Pancreas (tissue), 10 donors: Measurements from ENCODE around the gene SUGT1. TPM values are rescaled to one million over a fixed set of nuclear protein-coding genes. Genes with fewer than 3 reads are reported as not detected.

Source experiments
- ATAC-seq, 4 donors: fragments of 200-7000 bp; cut with Tn5 transposase; one replicate each; pipeline versions ENCODE4 v1.8.0 to v1.9.1; 2020; ENCODE audit warnings: mild to moderate bottlenecking in 4 of 4, moderate library complexity in 4 of 4
- DNase-seq, 6 donors: peaks; one replicate each; pipeline ENCODE4 v3.0.0-alpha.2; 2020
- FAIRE-seq: peaks from 2 replicates; lab custom pipeline; 2012; peaks lifted over from hg19 to GRCh38; lab: Jason Lieb, UNC
- H3K27ac ChIP-seq, 4 donors: fragments of 200-600 bp; sonication (generic); 1 replicate in 3 of 4; 2 replicates in 1 of 4; pipeline versions ENCODE4 v1.5.0 to v1.8.0; 2020
- H3K27me3 ChIP-seq, 4 donors: fragments of 200-600 bp; one replicate each; pipeline ENCODE4 v1.8.0; 2021
- H3K36me3 ChIP-seq, 3 donors: fragments of 200-600 bp; sonication (generic) in 1 of 3; one replicate each; pipeline versions ENCODE4 v1.5.0 to v1.8.0; 2020 to 2021
- H3K4me1 ChIP-seq, 3 donors: fragments of 200-600 bp; one replicate each; pipeline ENCODE4 v1.8.0; 2021
- H3K4me3 ChIP-seq, 4 donors: fragments of 200-600 bp; sonication (generic) in 2 of 4; one replicate each; pipeline versions ENCODE4 v1.5.0 to v1.8.0; 2020 to 2021
- H3K9me3 ChIP-seq, 4 donors: fragments of 200-600 bp; one replicate each; pipeline ENCODE4 v1.8.0; 2021
- CTCF ChIP-seq, 4 donors: fragments of 200-600 bp; sonication (generic) in 3 of 4; IDR thresholded peaks; one replicate each; pipeline versions ENCODE4 v1.5.0 to v1.8.0; 2021; ENCODE audit warnings: antibody characterized with exemption in 4 of 4
- WGBS, 2 donors: extraction: QIAGEN DNeasy Blood & Tissue Kit; methylation state at CpG; one replicate each; pipeline ENCODE4 v1.1.7; 2013; 5-methylcytosine and 5-hydroxymethylcytosine counted together
- intact Hi-C, 3 donors: fragments of 100-400 bp; cut with DNase I; formaldehyde crosslinking; loops; one replicate each; pipeline versions ENCODE4 v1.11.1 to v1.14.2; 2022
- polyA plus RNA-seq, 2 donors: library from polyadenylated mRNA; stranded (reverse); fragments of 200-250 nt; gene quantifications; one replicate each; pipeline ENCODE4 v1.2.3, GENCODE V29; 2013
- total RNA-seq, 6 donors: library from RNA; stranded (reverse); fragmentation: NEBNext Ultra II Directional in 4 of 6; extraction: Animal tissue kit (Norgen Biotek cat#: 25700) in 4 of 6; gene quantifications; one replicate each; pipeline versions ENCODE4 v1.2.1 to v1.2.4, GENCODE V29; 2021 to 2023
- donor health status: healthy with polysubstance abuse.
- donor health status: DM: no; HTN: no; CAD: no; lungs with moderate emphysema.
- donor health status: DM: no; HTN: no; CAD: no.
- donor health status: control.
- donor health status: control.
- donor health status: Bipolar disorder and iron deficiency.
- donor health status: DM: yes; HTN: yes; CAD: no.
- donor health status: DM: no; HTN: no; CAD: no.
- donor health status: DM: no; HTN: no; CAD: no.
- donor health status: DM: yes; HTN: yes; CAD: no.

SUGT1 gene
- total and polyA plus RNA-seq, 8 donors: 16.6 to 28.7 (median 21.8) TPM

- intact Hi-C loops: no loop called here
- FAIRE-seq: no peak
- no peak for ATAC-seq
- H3K27me3 ChIP-seq: no peaks in the 10 kb centered on the region
- H3K27ac ChIP-seq: no peak overlapping the region
- H3K9me3 ChIP-seq: no peaks in the 10 kb centered on the region
- 58 to 67% methylated on average over 4 of the region's 4 CpGs for WGBS, 2 donors
- no peak for DNase-seq
- H3K4me3 ChIP-seq: no peak overlapping the region
- no peaks in the 10 kb centered on the region for H3K36me3 ChIP-seq
- no peak for TF ChIP-seq CTCF (IDR thresholded peaks at IDR 0.05)
- H3K4me1 ChIP-seq: no peaks in the 10 kb centered on the region
Observed at GRCh38 chr13:52723181-52723580, 70.5 kb downstream of the SUGT1 start.

- no peak for ATAC-seq
Observed at GRCh38 chr13:52725302-52725701, 72.7 kb downstream of the SUGT1 start.

GRCh38 chr13:52726258-52726657, 73.6 kb downstream of the SUGT1 start:
- Histone ChIP-seq H3K4me3 (no peak overlapping the region), H3K27ac (no peak overlapping the region), H3K36me3 (no peaks in the 10 kb centered on the region), H3K4me1 (no peaks in the 10 kb centered on the region), H3K9me3 (no peaks in the 10 kb centered on the region), H3K27me3 (no peaks in the 10 kb centered on the region)
- no peak for DNase-seq
- FAIRE-seq: no peak
- no peak for TF ChIP-seq CTCF (IDR thresholded peaks at IDR 0.05)
- no peak for ATAC-seq
- WGBS, 2 donors: 63 to 64% methylated on average over 2 of the region's 2 CpGs
- intact Hi-C loops: no loop called here

More at GRCh38 chr13:52725302-52725701, 72.7 kb downstream of the SUGT1 start:
- 60 to 90% methylated on average over 1 of the region's 1 CpG for WGBS, 2 donors
- TF ChIP-seq CTCF (IDR thresholded peaks at IDR 0.05): no peak
- DNase-seq (no peak), FAIRE-seq (no peak)
- intact Hi-C loops: no loop called here
- Histone ChIP-seq H3K27me3 (no peaks in the 10 kb centered on the region), H3K4me1 (no peaks in the 10 kb centered on the region), H3K36me3 (no peaks in the 10 kb centered on the region), H3K9me3 (no peaks in the 10 kb centered on the region), H3K27ac (no peak overlapping the region), H3K4me3 (no peak overlapping the region)

GRCh38 chr13:52734075-52734623, 81.5 kb downstream of the SUGT1 start:
- Histone ChIP-seq H3K27ac (no peak overlapping the region), H3K27me3 (peaks cover 0 to 8% (median 2%) of the 10 kb centered on the region in 4 donors), H3K9me3 (no peaks in the 10 kb centered on the region), H3K4me1 (no peaks in the 10 kb centered on the region), H3K36me3 (no peaks in the 10 kb centered on the region), H3K4me3 (no peak overlapping the region)
- ATAC-seq (no peak), FAIRE-seq (no peak), DNase-seq (no peak)
- 62 to 68% methylated on average over 4 of the region's 4 CpGs for WGBS, 2 donors
- no peak for TF ChIP-seq CTCF (IDR thresholded peaks at IDR 0.05)
- intact Hi-C loops: no loop called here

- H3K27me3 ChIP-seq: peaks cover 0 to 12% (median 5%) of the 10 kb centered on the region in 4 donors
- H3K9me3 ChIP-seq: no peaks in the 10 kb centered on the region
- no peak overlapping the region for H3K4me3 ChIP-seq
- ATAC-seq (no peak), DNase-seq (no peak), FAIRE-seq (no peak)
- WGBS, 2 donors: 77 to 83% methylated on average over 2 of the region's 2 CpGs
- no peak overlapping the region for H3K27ac ChIP-seq
- no peaks in the 10 kb centered on the region for H3K4me1 ChIP-seq
- intact Hi-C loops: no loop called here
- TF ChIP-seq CTCF (IDR thresholded peaks at IDR 0.05): no peak
- no peaks in the 10 kb centered on the region for H3K36me3 ChIP-seq
Observed at GRCh38 chr13:52736891-52737290, 84.3 kb downstream of the SUGT1 start.
